Heart left ventricle (tissue), 16 donors: ENCODE results near the gene FOXN4. TPM values are rescaled to one million over a fixed set of nuclear protein-coding genes. Genes with fewer than 3 reads are reported as not detected.

Source experiments
- ATAC-seq, 4 donors: fragments of 200-7000 bp; cut with Tn5 transposase; one replicate each; pipeline ENCODE4 v1.9.1; 2020 to 2022; ENCODE audit warnings: moderate library complexity in 4 of 4, mild to moderate bottlenecking in 3 of 4, moderate number of reproducible peaks in 1 of 4
- DNase-seq, 5 donors: peaks; one replicate each; pipeline ENCODE4 v3.0.0-alpha.2; 2020
- H3K27ac ChIP-seq, 12 donors: fragments of 200-600 bp; sonication (generic) in 4 of 12; one replicate each; pipeline versions ENCODE4 v1.5.0 to v1.8.0; 2016 to 2022; ENCODE audit warnings: mild to moderate bottlenecking in 2 of 12
- H3K27me3 ChIP-seq, 9 donors: fragments of 200-600 bp; sonication (generic) in 2 of 9; one replicate each; pipeline versions ENCODE4 v1.5.1 to v1.8.0; 2016 to 2022; ENCODE audit warnings: mild to moderate bottlenecking in 3 of 9
- H3K36me3 ChIP-seq, 9 donors: fragments of 200-600 bp; sonication (generic) in 2 of 9; one replicate each; pipeline versions ENCODE4 v1.5.0 to v1.8.0; 2018 to 2022; ENCODE audit warnings: mild to moderate bottlenecking in 2 of 9
- H3K4me1 ChIP-seq, 12 donors: fragments of 200-600 bp; sonication (generic) in 4 of 12; one replicate each; pipeline versions ENCODE4 v1.5.0 to v1.8.0; 2016 to 2022; ENCODE audit warnings: mild to moderate bottlenecking in 3 of 12
- H3K4me3 ChIP-seq, 12 donors: fragments of 200-600 bp; sonication (generic) in 4 of 12; one replicate each; pipeline versions ENCODE4 v1.5.0 to v1.8.0; 2017 to 2022; ENCODE audit warnings: mild to moderate bottlenecking in 9 of 12, moderate library complexity in 4 of 12
- H3K9me3 ChIP-seq, 12 donors: fragments of 200-600 bp; sonication (generic) in 4 of 12; one replicate each; pipeline versions ENCODE4 v1.5.0 to v1.8.0; 2016 to 2022; ENCODE audit warnings: mild to moderate bottlenecking in 1 of 12
- CTCF ChIP-seq, 12 donors: fragments of 200-600 bp; sonication (generic) in 4 of 12; IDR thresholded peaks; one replicate each; pipeline versions ENCODE4 v1.5.0 to v1.8.0; 2018 to 2022; ENCODE audit warnings: antibody characterized with exemption in 12 of 12, mild to moderate bottlenecking in 5 of 12
- POLR2A ChIP-seq, 2 donors: fragments of 450-650 bp; IDR thresholded peaks; one replicate each; pipeline ENCODE4 v1.6.1; 2017; ENCODE audit warnings: antibody characterized with exemption in 2 of 2, mild to moderate bottlenecking in 2 of 2, moderate library complexity in 2 of 2
- WGBS, 4 donors: extraction: QIAGEN DNeasy Blood & Tissue Kit in 2 of 4; methylation state at CpG; one replicate each; pipeline versions ENCODE4 v1.1.5 to v1.1.7; 2013 to 2018; 5-methylcytosine and 5-hydroxymethylcytosine counted together
- intact Hi-C, 10 donors: fragments of 100-400 bp; cut with DNase I; formaldehyde crosslinking; loops; one replicate each; pipeline versions ENCODE4 v1.11.1 to v1.14.2; 2022
- polyA plus RNA-seq, 2 donors: library from polyadenylated mRNA; stranded (reverse); fragments of 200-250 nt; gene quantifications; one replicate each; pipeline ENCODE4 v1.2.3, GENCODE V29; 2013
- total RNA-seq, 9 donors: library from RNA; depleted of rRNA in 2 of 9; stranded (reverse); fragments of >200 nt in 2 of 9; fragmentation: NEBNext Ultra II Directional in 3 of 9; extraction: Animal tissue kit (Norgen Biotek cat#: 25700) in 3 of 9; gene quantifications; one replicate each; pipeline versions ENCODE4 v1.1.0 to v1.2.4, GENCODE V29; 2016 to 2023
- donor health status: ischemic (EF 13 %, LVEDD 7.1; RV severe dilation, severe dysfunction).
- donor health status: healthy with polysubstance abuse.
- donor health status: DM: no; HTN: yes; CAD: no.
- donor health status: DM: no; HTN: no; CAD: no.
- donor health status: ischemic (EF 25% LVEDD 6.9; RV normal size, moderate dysfunction).
- donor health status: ischemic (EF 25% LVEDD 5.7; RV mildly dilated, moderate dysfunction).
- donor health status: healthy.
- donor health status: DM: yes; HTN: yes; CAD: no.
- donor health status: ischemic (EF 35%, LVEDD 5.7; RV mildly dilated, moderate dysfunction).
- donor health status: nonischemic (EF 11% LVEDD 7.7; RV severe dilation, severe dysfunction).
- donor health status: DM: yes; HTN: yes; CAD: no.
- donor health status: PGD.
- donor health status: ischemic (EF 29% LVEDD 5.4; RV normal size, mild dysfunction).
- donor health status: nonischemic (EF 23%, LVEDD 6.1; RV moderate dilation, normal function).

The FOXN4 gene
- total and polyA plus RNA-seq, 11 donors: not detected

GRCh38 chr12:109274381-109274780, 34.7 kb downstream of the FOXN4 start:
- Histone ChIP-seq H3K4me1 (peaks cover 0 to 10% (median 0%) of the 10 kb centered on the region in 12 donors), H3K9me3 (peaks cover 0 to 7% (median 0%) of the 10 kb centered on the region in 12 donors), H3K4me3 (no peak overlapping the region), H3K27me3 (no peaks in the 10 kb centered on the region), H3K36me3 (peaks cover 0 to 4% (median 0%) of the 10 kb centered on the region in 9 donors), H3K27ac (no peak overlapping the region)
- no peak for TF ChIP-seq CTCF (IDR thresholded peaks at IDR 0.05)
- no peak for TF ChIP-seq POLR2A (IDR thresholded peaks at IDR 0.05)
- intact Hi-C loops: no loop called here
- ATAC-seq: no peak
- 39 to 100% (median 94%) methylated on average over 1 of the region's 1 CpG for WGBS, 4 donors
- DNase-seq: peak in 1 of 5 donors; percentile 14

DNA sequence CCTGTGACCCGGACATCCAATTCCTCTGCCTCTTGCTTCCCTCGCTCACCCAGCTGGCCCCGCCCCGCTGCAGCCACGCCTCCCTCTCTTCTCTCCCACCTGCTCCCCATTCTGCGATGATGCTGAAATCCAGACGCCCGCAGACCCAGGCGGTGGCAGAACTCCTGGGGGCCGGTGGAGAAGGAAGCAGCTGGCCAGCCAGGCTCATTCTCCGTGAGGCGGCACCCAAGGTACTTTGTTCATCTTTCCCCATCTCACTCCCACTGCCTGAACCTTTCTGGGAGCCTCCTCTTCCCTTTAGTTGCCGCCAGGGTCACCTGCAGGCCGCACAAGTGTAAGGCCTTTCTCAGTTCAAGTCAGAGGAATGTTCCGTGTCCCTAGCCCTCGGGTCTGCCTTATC, 35.7 kb downstream of the FOXN4 start:
- Histone ChIP-seq H3K27me3 (no peaks in the 10 kb centered on the region), H3K36me3 (peaks cover 0 to 10% (median 4%) of the 10 kb centered on the region in 9 donors), H3K4me3 (no peak overlapping the region), H3K27ac (no peak overlapping the region), H3K9me3 (peaks cover 0 to 7% (median 0%) of the 10 kb centered on the region in 12 donors), H3K4me1 (peaks cover 0 to 5% (median 0%) of the 10 kb centered on the region in 12 donors)
- ATAC-seq (no peak), DNase-seq (no peak)
- intact Hi-C loops: no loop called here
- 28 to 43% (median 33%) methylated on average over 16 of the region's 16 CpGs for WGBS, 4 donors
- TF ChIP-seq CTCF (IDR thresholded peaks at IDR 0.05): no peak
- TF ChIP-seq POLR2A (IDR thresholded peaks at IDR 0.05): no peak

DNA sequence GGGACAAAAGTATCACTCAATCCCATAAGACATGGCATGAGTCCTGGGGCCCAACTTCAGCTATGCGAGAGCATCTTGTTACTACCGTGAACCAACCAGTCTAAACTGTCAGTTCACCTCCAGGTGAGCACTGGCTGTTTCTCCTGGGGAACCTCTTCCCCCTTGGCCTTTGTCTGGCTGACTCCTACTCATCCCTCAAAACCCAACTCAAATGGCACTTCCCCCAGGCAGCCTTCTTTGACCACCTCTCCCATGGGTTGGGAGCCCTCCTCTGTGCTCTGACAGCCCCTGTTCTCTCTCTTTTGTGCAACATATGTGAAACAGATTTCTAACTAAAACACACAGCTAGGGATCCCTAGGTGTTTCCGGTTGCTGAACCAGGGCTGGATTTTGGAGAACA, 37.7 kb downstream of the FOXN4 start:
- no peak for TF ChIP-seq CTCF (IDR thresholded peaks at IDR 0.05)
- no peak for TF ChIP-seq POLR2A (IDR thresholded peaks at IDR 0.05)

DNA sequence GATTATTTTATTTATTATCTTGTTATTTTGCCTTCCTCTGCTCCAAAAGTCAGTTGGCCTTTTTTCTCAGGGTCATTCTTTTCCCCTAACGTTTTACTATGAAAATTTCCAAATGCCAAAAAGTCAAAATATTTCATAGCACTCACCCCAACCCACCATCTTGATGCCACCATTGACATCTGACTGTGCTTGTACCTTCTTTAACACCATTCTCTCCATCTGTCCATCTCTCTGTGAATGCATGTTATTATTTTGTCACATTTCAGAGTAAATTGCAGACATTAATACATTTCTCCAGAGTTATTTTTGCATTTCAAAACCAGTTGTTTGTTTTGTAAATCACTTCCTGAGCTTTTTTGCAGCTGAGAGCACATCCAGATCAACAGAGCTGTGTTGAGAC, 38.6 kb downstream of the FOXN4 start:
- Histone ChIP-seq H3K4me1 (no peaks in the 10 kb centered on the region), H3K4me3 (no peak overlapping the region), H3K36me3 (peaks cover 0 to 38% (median 25%) of the 10 kb centered on the region in 9 donors), H3K9me3 (peaks cover 0 to 7% (median 0%) of the 10 kb centered on the region in 12 donors), H3K27ac (no peak overlapping the region), H3K27me3 (no peaks in the 10 kb centered on the region)
- DNase-seq (no peak), ATAC-seq (no peak)
- intact Hi-C loops: no loop called here
- WGBS, 4 donors: 0 to 42% (median 19%) methylated on average over 1 of the region's 1 CpG
- no peak for TF ChIP-seq CTCF (IDR thresholded peaks at IDR 0.05)
- no peak for TF ChIP-seq POLR2A (IDR thresholded peaks at IDR 0.05)

More for the DNA sequence above, 37.7 kb downstream of the FOXN4 start:
- Histone ChIP-seq H3K27me3 (no peaks in the 10 kb centered on the region), H3K9me3 (peaks cover 0 to 7% (median 0%) of the 10 kb centered on the region in 12 donors), H3K4me1 (no peaks in the 10 kb centered on the region), H3K4me3 (no peak overlapping the region), H3K27ac (no peak overlapping the region), H3K36me3 (peaks cover 0 to 29% (median 16%) of the 10 kb centered on the region in 9 donors)
- ATAC-seq (no peak), DNase-seq (no peak)
- intact Hi-C loops: no loop called here
- 89 to 97% (median 95%) methylated on average over 3 of the region's 3 CpGs for WGBS, 4 donors
